Measurements from ENCODE around the gene CDKL4.
A peak's percentile ranks its signal among the peaks of the same experiment; 100 is the strongest.
"Not testable (repeated sequence)": the region's sequence is repeated elsewhere in the genome, so short reads cannot be mapped to it uniquely, and the experiment has no call there.

Gene CDKL4

DNA sequence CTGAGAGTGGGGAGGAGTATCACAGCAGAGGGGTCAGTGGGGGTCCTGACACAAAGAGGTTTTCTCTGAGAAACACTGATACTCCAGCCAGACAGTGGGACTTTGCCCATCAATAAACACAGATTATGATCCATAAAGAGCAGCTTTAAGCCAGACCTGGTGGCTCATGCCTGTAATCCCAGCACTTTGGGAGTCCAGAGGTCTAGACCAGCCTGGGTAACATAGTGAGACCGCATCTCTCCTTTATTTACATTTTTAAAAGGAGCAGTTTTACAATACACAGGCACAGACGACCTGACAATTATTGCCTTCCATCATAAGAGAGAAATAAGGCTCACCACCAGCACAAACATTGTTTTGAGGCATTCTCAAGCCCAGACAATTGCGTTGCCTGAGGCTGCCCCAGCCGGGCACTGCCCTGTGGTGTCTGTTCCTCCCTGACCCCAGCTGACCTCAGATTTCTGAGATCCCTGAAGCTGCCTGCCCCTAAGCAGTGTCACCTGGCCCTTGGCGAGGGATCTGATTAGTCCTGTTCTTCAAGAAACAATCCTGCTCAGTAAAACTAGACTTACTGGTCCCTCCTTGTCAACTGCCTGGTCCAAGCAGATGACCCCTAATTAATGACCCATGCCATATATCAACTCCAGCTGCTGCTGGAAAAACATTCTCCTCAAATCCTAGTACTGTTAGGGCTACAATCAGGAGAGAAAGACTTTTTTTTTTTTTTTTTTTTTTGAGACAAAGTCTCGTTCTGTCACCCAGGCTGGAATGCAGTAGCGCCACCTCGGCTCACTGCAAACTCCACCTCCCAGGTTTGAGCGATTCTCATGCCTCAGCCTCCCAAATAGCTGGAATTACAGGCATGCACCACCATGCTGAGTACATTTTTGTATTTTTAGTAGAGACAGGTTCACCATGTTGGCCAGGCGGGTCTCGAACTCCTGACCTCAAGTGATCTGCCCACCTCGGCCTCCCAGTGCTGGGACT is 63.5 kb downstream of the CDKL4 start:
- H3K27ac Mint-ChIP-seq, result no peak overlapping the region
- H3K4me1 Mint-ChIP-seq, result no peaks in the 10 kb centered on the region
- peaks cover 6% of the 10 kb centered on the region for H3K27me3 Mint-ChIP-seq
- H3K9me3 Mint-ChIP-seq, result peaks cover 4% of the 10 kb centered on the region
- CTCF ChIA-PET, result no interaction called here
- peaks cover 6% of the 10 kb centered on the region for H3K36me3 Mint-ChIP-seq
- H3K4me3 Mint-ChIP-seq, result no peak overlapping the region
- DNase-seq, result no peak

- H3K9me3 Mint-ChIP-seq, result peaks cover 4% of the 10 kb centered on the region
- H3K36me3 Mint-ChIP-seq, result peaks cover 5% of the 10 kb centered on the region
- peaks cover 6% of the 10 kb centered on the region for H3K27me3 Mint-ChIP-seq
- no peak for DNase-seq
- CTCF ChIA-PET, result no interaction called here
- no peaks in the 10 kb centered on the region for H3K4me1 Mint-ChIP-seq
- H3K4me3 Mint-ChIP-seq, result no peak overlapping the region
- no peak overlapping the region for H3K27ac Mint-ChIP-seq
Observed at GRCh38 chr2:39178756-39179155, 65.0 kb downstream of the CDKL4 start.

GRCh38 chr2:39176997-39177396 is 66.8 kb downstream of the CDKL4 start:
- DNase-seq, result no peak
- Mint-ChIP-seq H3K4me1 (peaks cover 8% of the 10 kb centered on the region), H3K27ac (no peak overlapping the region), H3K9me3 (no peaks in the 10 kb centered on the region), H3K36me3 (peaks cover 1% of the 10 kb centered on the region), H3K4me3 (no peak overlapping the region), H3K27me3 (peaks cover 6% of the 10 kb centered on the region)
- CTCF ChIA-PET, result no interaction called here

DNA sequence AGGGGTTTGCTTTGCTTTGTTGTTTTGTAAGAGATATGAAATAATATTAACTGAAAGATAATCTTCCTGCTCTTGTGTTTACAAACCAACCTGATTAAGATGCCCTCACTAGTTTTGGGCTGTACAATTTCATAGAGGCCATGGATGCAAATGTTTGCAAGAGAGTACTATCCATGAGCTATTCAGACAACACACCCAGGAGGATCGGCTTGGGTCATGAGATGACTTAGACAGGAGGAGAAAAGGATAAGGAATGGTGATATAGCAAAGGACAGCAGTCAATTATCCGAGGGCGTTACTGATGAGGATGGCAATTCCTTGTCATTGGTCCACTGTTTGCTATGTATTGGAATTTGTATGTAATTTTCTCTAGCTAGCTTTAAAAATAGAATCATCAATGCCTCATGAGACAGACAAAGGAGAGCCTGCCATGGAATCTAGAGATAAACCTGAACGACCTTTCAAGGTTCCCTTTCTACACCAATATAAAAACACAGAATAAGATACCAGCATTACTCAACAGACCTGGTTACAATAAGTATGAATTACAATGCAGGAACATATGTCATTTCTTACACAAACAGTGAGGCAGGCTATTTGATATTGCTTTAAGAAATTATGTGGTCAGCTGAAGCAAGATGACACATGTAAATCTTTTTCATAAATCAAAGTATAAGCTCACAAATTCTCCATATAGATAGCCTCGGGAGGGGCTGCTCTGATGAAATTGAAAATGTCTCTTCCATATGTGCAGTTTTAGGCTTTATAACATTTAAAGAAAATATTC is 68.6 kb downstream of the CDKL4 start:
- no peak overlapping the region for H3K27ac Mint-ChIP-seq
- CTCF ChIA-PET, result no interaction called here

GRCh38 chr2:39174022-39174421 is 69.7 kb downstream of the CDKL4 start:
- CTCF ChIA-PET, result no interaction called here
- Mint-ChIP-seq H3K4me3 (no peak overlapping the region), H3K9me3 (no peaks in the 10 kb centered on the region), H3K36me3 (peaks cover 1% of the 10 kb centered on the region), H3K4me1 (peaks cover 22% of the 10 kb centered on the region), H3K27me3 (peaks cover 6% of the 10 kb centered on the region), H3K27ac (no peak overlapping the region)
- no peak for DNase-seq

More for the DNA sequence above, 68.6 kb downstream of the CDKL4 start:
- Mint-ChIP-seq H3K4me3 (no peak overlapping the region), H3K9me3 (no peaks in the 10 kb centered on the region), H3K27me3 (peaks cover 6% of the 10 kb centered on the region), H3K36me3 (peaks cover 1% of the 10 kb centered on the region), H3K4me1 (peaks cover 18% of the 10 kb centered on the region)
- no peak for DNase-seq

- H3K36me3 Mint-ChIP-seq, DNase-seq, H3K4me3 Mint-ChIP-seq, H3K9me3 Mint-ChIP-seq, H3K27ac Mint-ChIP-seq, H3K27me3 Mint-ChIP-seq, CTCF ChIA-PET: not testable (repeated sequence)
- H3K4me1 Mint-ChIP-seq, result peaks cover 24% of the 10 kb centered on the region
Observed at GRCh38 chr2:39172047-39172706, 71.6 kb downstream of the CDKL4 start.

DNA sequence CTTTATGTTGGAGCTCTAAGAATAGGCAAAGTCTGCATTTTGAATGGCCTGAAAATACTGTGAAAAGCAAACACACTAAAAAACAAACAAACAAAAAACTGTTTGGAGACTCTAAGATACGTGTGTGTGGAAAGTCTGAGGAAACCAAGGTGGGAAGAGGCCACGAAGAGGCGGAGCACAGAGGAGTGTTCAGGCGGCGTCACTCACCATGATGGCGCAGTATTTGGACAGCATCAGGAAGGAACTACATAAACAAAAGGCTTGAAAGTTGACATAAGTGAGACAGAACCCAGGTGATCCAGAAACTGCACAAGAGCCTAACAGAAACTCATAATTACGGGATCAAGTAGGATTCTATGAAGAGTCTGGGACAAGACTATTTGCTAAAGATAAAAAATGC is 72.1 kb downstream of the CDKL4 start:
- Mint-ChIP-seq H3K27ac (no peak overlapping the region), H3K4me1 (peaks cover 24% of the 10 kb centered on the region), H3K27me3 (no peaks in the 10 kb centered on the region), H3K4me3 (no peak overlapping the region), H3K9me3 (no peaks in the 10 kb centered on the region), H3K36me3 (no peaks in the 10 kb centered on the region)
- CTCF ChIA-PET, result interaction anchor here (0.6 to 0.7 kb wide), 2 partner anchors 21 to 1605 kb away, joined by 3 to 6 read pairs; no protein-coding TSS in a partner anchor
- no peak for DNase-seq

GRCh38 chr2:39164089-39164488 is 79.7 kb downstream of the CDKL4 start:
- H3K4me1 Mint-ChIP-seq, result peaks cover 2% of the 10 kb centered on the region
- no peaks in the 10 kb centered on the region for H3K9me3 Mint-ChIP-seq
- H3K36me3 Mint-ChIP-seq, result peaks cover 6% of the 10 kb centered on the region
- H3K4me3 Mint-ChIP-seq, result no peak overlapping the region
- H3K27me3 Mint-ChIP-seq, result peaks cover 23% of the 10 kb centered on the region
- no peak for DNase-seq
- CTCF ChIA-PET, result no interaction called here
- H3K27ac Mint-ChIP-seq, result no peak overlapping the region

DNA sequence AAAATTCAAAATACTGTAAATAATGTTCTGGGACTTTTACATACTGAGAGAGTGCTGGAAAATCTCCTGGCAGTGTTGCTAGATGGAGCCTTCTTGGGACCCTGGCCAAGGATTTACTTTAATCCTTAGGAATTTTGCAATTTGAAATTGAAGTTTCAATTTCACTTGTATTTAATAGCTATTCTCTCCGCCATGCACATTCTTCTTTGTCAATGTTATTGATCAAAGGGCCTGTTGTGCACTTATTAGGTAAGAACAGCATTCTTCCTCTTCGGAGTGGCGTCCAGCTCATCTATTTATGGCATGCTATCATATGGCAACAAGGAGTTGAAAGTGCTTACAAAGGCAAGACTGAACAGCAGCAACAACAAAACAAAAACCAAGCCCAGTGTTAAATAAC is 82.8 kb downstream of the CDKL4 start:
- Mint-ChIP-seq H3K36me3 (peaks cover 6% of the 10 kb centered on the region), H3K27me3 (peaks cover 23% of the 10 kb centered on the region), H3K27ac (no peak overlapping the region), H3K4me3 (no peak overlapping the region), H3K4me1 (peaks cover 2% of the 10 kb centered on the region), H3K9me3 (no peaks in the 10 kb centered on the region)
- no peak for DNase-seq
- CTCF ChIA-PET, result no interaction called here

GRCh38 chr2:39159283-39159682 is 84.5 kb downstream of the CDKL4 start:
- peaks cover 19% of the 10 kb centered on the region for H3K27me3 Mint-ChIP-seq
- CTCF ChIA-PET, result no interaction called here
- H3K36me3 Mint-ChIP-seq, result peaks cover 6% of the 10 kb centered on the region
- H3K27ac Mint-ChIP-seq, result no peak overlapping the region
- H3K4me3 Mint-ChIP-seq, result no peak overlapping the region
- peaks cover 2% of the 10 kb centered on the region for H3K4me1 Mint-ChIP-seq
- DNase-seq, result no peak
- H3K9me3 Mint-ChIP-seq, result no peaks in the 10 kb centered on the region

DNA sequence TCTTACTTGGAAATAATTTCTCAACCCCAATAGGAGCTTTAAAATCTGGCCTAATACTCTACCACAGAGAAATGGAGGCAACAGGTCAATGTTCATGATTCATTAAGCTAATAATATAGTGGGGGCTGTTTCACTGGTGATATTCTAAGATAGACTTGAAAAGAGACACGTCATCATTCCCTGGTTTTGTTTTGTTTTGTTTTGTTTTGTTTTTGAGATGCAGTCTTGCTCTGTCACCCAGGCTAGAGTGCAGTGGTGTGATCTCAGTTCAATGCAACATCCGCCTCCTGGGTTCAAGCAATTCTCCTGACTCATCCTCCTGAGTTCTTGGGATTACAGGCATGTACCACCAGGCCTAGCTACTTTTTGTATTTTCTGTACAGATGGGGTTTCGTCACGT is 85.4 kb downstream of the CDKL4 start:
- Mint-ChIP-seq H3K27ac (peak overlapping the region; percentile 19), H3K4me1 (peaks cover 2% of the 10 kb centered on the region), H3K36me3 (peaks cover 3% of the 10 kb centered on the region), H3K4me3 (no peak overlapping the region), H3K9me3 (no peaks in the 10 kb centered on the region), H3K27me3 (peaks cover 11% of the 10 kb centered on the region)
- CTCF ChIA-PET, result no interaction called here
- DNase-seq, result no peak

DNA sequence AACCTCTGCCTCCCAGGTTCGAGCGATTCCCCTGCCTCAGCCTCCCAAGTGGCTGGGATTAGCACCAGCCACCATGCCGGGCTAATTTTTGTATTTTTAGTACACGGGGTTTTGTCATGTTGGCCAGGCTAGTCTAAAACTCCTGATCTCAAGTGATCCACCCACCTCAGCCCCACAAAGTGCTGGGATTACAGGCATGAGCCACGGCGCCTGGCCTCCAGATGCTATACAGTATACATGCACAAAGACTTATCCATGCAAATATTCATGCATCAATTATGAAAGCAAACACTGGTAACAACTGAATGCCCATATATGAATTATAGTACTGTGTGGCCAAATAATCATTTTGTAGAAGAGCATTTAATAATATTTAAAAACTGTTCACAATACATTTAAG is 86.9 kb downstream of the CDKL4 start:
- Mint-ChIP-seq H3K27ac (no peak overlapping the region), H3K9me3 (no peaks in the 10 kb centered on the region), H3K36me3 (peaks cover 3% of the 10 kb centered on the region), H3K4me1 (peaks cover 2% of the 10 kb centered on the region), H3K4me3 (no peak overlapping the region), H3K27me3 (no peaks in the 10 kb centered on the region)
- CTCF ChIA-PET, result no interaction called here
- DNase-seq, result no peak

- no peak for DNase-seq
- CTCF ChIA-PET, result no interaction called here
- H3K27me3 Mint-ChIP-seq, result no peaks in the 10 kb centered on the region
- H3K4me1 Mint-ChIP-seq, result peaks cover 2% of the 10 kb centered on the region
- peaks cover 3% of the 10 kb centered on the region for H3K36me3 Mint-ChIP-seq
- H3K9me3 Mint-ChIP-seq, result no peaks in the 10 kb centered on the region
- no peak overlapping the region for H3K4me3 Mint-ChIP-seq
- H3K27ac Mint-ChIP-seq, result no peak overlapping the region
Observed at GRCh38 chr2:39156107-39156506, 87.7 kb downstream of the CDKL4 start.

- DNase-seq, H3K27ac Mint-ChIP-seq, H3K4me1 Mint-ChIP-seq, H3K36me3 Mint-ChIP-seq, CTCF ChIA-PET, H3K9me3 Mint-ChIP-seq, H3K27me3 Mint-ChIP-seq, H3K4me3 Mint-ChIP-seq: not testable (repeated sequence)
Observed at GRCh38 chr2:39155573-39155972, 88.2 kb downstream of the CDKL4 start.
